Neural progenitor cell (in vitro differentiated cells): ENCODE measurements around the gene VMP1.

Source experiments
- EZH2 ChIP-seq: fragments of 200-600 bp; sonication (generic); IDR thresholded peaks from 2 replicates; pipeline ENCODE4 v1.6.1; 2017; ENCODE audit warnings: antibody characterized with exemption, mild to moderate bottlenecking, moderate library complexity
- EZH2phosphoT487 ChIP-seq: fragments of 200-600 bp; sonication (generic); IDR thresholded peaks from 2 replicates; pipeline ENCODE4 v1.6.1; 2017; ENCODE audit warnings: antibody characterized with exemption
- TF ChIP-seq, protein P1 (sequence below): fragments of 200-600 bp; sonication (generic); IDR thresholded peaks from 2 replicates; pipeline ENCODE4 v1.5.1; 2017; ENCODE audit warnings: antibody characterized with exemption, mild to moderate bottlenecking

DNA sequence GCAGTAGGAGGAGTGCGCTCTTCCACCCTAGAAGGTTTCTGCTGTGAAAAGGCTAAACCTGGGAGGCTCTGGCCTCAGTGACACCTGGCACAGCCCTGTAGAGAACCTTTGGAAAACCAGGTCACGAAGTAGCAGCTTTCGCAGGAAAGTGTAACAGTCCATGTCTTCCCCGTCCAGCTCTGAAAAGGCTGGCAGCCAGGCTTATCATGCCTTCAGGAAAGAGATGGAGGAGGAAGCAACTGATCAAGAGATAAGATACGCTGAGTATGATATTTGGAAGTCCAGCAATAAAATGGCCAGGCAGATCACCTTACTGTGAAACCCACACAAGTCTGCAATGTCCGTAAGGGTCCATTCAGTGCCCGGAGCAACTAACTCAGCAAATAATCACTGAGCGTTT is 163.0 kb downstream of the VMP1 start:
- TF ChIP-seq, protein P1, sequence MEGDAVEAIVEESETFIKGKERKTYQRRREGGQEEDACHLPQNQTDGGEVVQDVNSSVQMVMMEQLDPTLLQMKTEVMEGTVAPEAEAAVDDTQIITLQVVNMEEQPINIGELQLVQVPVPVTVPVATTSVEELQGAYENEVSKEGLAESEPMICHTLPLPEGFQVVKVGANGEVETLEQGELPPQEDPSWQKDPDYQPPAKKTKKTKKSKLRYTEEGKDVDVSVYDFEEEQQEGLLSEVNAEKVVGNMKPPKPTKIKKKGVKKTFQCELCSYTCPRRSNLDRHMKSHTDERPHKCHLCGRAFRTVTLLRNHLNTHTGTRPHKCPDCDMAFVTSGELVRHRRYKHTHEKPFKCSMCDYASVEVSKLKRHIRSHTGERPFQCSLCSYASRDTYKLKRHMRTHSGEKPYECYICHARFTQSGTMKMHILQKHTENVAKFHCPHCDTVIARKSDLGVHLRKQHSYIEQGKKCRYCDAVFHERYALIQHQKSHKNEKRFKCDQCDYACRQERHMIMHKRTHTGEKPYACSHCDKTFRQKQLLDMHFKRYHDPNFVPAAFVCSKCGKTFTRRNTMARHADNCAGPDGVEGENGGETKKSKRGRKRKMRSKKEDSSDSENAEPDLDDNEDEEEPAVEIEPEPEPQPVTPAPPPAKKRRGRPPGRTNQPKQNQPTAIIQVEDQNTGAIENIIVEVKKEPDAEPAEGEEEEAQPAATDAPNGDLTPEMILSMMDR, result no peak
- TF ChIP-seq EZH2phosphoT487 (no peak), EZH2 (no peak)
